Endothelial cell of coronary artery (primary cell): ENCODE results near the gene C11orf98. TPM values are rescaled to one million over a fixed set of nuclear protein-coding genes. Genes with fewer than 3 reads are reported as not detected.

Experiments
- total RNA-seq: library from RNA; depleted of rRNA; stranded (reverse); fragments of >200 nt; gene quantifications from 2 replicates; pipeline ENCODE4 v1.2.3, GENCODE V29; 2014

Gene C11orf98
- total RNA-seq: 46.1 and 53.0 TPM in 2 replicates

GRCh38 chr11:62665075-62665598, at the start of gene C11orf98, which contains the start of gene CSKMT:
Gene C11orf98 (minus strand): TSS chr11:62665210. CDS start chr11:62665169, 41 bp downstream.
Gene CSKMT (plus strand): TSS chr11:62665312. CDS start chr11:62665880, 568 bp downstream.

GRCh38 chr11:62707277-62707861, 42.4 kb upstream of the C11orf98 start, which contains the start of the genes BSCL2 and GNG3:
Gene BSCL2 (minus strand): TSS chr11:62707424. CDS start chr11:62707195, 229 bp downstream.
Gene GNG3 (plus strand): TSS chr11:62707676. CDS start chr11:62708296, 620 bp downstream.

GRCh38 chr11:62689421-62690183, 24.6 kb upstream of the C11orf98 start, which contains the start of gene LRRN4CL:
Gene LRRN4CL (minus strand): TSS chr11:62689530. CDS start chr11:62688508, 1,022 bp downstream.

GRCh38 chr11:62678770-62679696, 14.0 kb upstream of the C11orf98 start, which contains the start of gene UBXN1:
Gene UBXN1 (minus strand): TSS chr11:62679073. CDS start chr11:62678923, 150 bp downstream.

GRCh38 chr11:62671608-62672389, 6.8 kb upstream of the C11orf98 start, which contains the start of the genes LBHD1 and UQCC3:
Gene LBHD1 (minus strand): TSS chr11:62672267. CDS start chr11:62670031, 2,236 bp downstream.
Gene UQCC3 (plus strand): TSS chr11:62671673. CDS start chr11:62671746, 73 bp downstream.

GRCh38 chr11:62645946-62646824, 18.8 kb downstream of the C11orf98 start, which contains the start of gene GANAB:
Gene GANAB (minus strand): TSS chr11:62646613. CDS start chr11:62646599, 14 bp downstream.

GRCh38 chr11:62621567-62622470, 43.2 kb downstream of the C11orf98 start, which contains the start of gene B3GAT3:
Gene B3GAT3 (minus strand): TSS chr11:62621986. CDS start chr11:62621947, 39 bp downstream.

Other genes with a start within 250 kb of the C11orf98 start
- not detected in 2 replicates for gene SCGB1A1, start 246.2 kb downstream of the C11orf98 start, total RNA-seq
- gene AHNAK, start 118.4 kb downstream of the C11orf98 start, total RNA-seq: 414 and 532 TPM in 2 replicates
- 1,547 and 1,726 TPM in 2 replicates for gene EEF1G, start 91.3 kb downstream of the C11orf98 start, total RNA-seq
- 8.8 and 9.6 TPM in 2 replicates for gene TUT1, start 73.7 kb downstream of the C11orf98 start, total RNA-seq
- 158 and 226 TPM in 2 replicates for gene MTA2, start 63.3 kb downstream of the C11orf98 start, total RNA-seq
- 24.2 and 30.8 TPM in 2 replicates for gene EML3, start 52.4 kb downstream of the C11orf98 start, total RNA-seq
- 7.3 and 8.5 TPM in 2 replicates for gene ROM1, start 52.0 kb downstream of the C11orf98 start, total RNA-seq
- 12.6 and 20.0 TPM in 2 replicates for gene B3GAT3, start 43.2 kb downstream of the C11orf98 start, total RNA-seq
- 190 and 269 TPM in 2 replicates for gene GANAB, start 18.6 kb downstream of the C11orf98 start, total RNA-seq
- 21.1 and 21.5 TPM in 2 replicates for gene INTS5, start 11.9 kb downstream of the C11orf98 start, total RNA-seq
- 7.4 and 12.7 TPM in 2 replicates for gene CSKMT, start 102 bp upstream of the C11orf98 start, total RNA-seq
- 12.2 and 12.8 TPM in 2 replicates for gene UQCC3, start 6.5 kb upstream of the C11orf98 start, total RNA-seq
- gene LBHD1, start 7.1 kb upstream of the C11orf98 start, total RNA-seq: 1.9 and 2.6 TPM in 2 replicates
- gene UBXN1, start 13.9 kb upstream of the C11orf98 start, total RNA-seq: 163 and 210 TPM in 2 replicates
- gene LRRN4CL, start 24.3 kb upstream of the C11orf98 start, total RNA-seq: 0.09 TPM in 2 replicates
- gene BSCL2, start 42.2 kb upstream of the C11orf98 start, total RNA-seq: 20.1 and 25.6 TPM in 2 replicates
- gene GNG3, start 42.5 kb upstream of the C11orf98 start, total RNA-seq: not detected in 2 replicates
- 9.8 and 13.6 TPM in 2 replicates for gene HNRNPUL2, start 62.2 kb upstream of the C11orf98 start, total RNA-seq
- 32.8 and 33.1 TPM in 2 replicates for gene TTC9C, start 63.3 kb upstream of the C11orf98 start, total RNA-seq
- gene ZBTB3, start 89.0 kb upstream of the C11orf98 start, total RNA-seq: 6.9 and 8.4 TPM in 2 replicates
- 51.1 and 71.4 TPM in 2 replicates for gene POLR2G, start 96.4 kb upstream of the C11orf98 start, total RNA-seq
- gene TAF6L, start 106.2 kb upstream of the C11orf98 start, total RNA-seq: 18.4 and 20.5 TPM in 2 replicates
- 15.9 and 23.5 TPM in 2 replicates for gene TMEM179B, start 122.2 kb upstream of the C11orf98 start, total RNA-seq
- 9.0 and 16.0 TPM in 2 replicates for gene TMEM223, start 126.8 kb upstream of the C11orf98 start, total RNA-seq
- 16.0 and 21.6 TPM in 2 replicates for gene NXF1, start 140.2 kb upstream of the C11orf98 start, total RNA-seq
- 36.4 and 40.9 TPM in 2 replicates for gene STX5, start 166.8 kb upstream of the C11orf98 start, total RNA-seq
- not detected in 2 replicates for gene TEX54, start 167.6 kb upstream of the C11orf98 start, total RNA-seq
- 66.5 and 70.3 TPM in 2 replicates for gene WDR74, start 174.4 kb upstream of the C11orf98 start, total RNA-seq
- 121 and 172 TPM in 2 replicates for gene SLC3A2, start 215.7 kb upstream of the C11orf98 start, total RNA-seq